HEK293 (cell line): ENCODE measurements around the gene SHC4.

Experiments used
- CTCF ChIP-seq: fragments of 450-650 bp; formaldehyde crosslinking; IDR thresholded peaks from 2 replicates; pipeline ENCODE4 v1.5.1; 2016; ENCODE audit warnings: missing biosample characterization, missing genetic modification characterization
- PRDM4 ChIP-seq: fragments of 450-650 bp; formaldehyde crosslinking; IDR thresholded peaks from 2 replicates; pipeline ENCODE4 v1.5.1; 2017; ENCODE audit warnings: missing biosample characterization, missing genetic modification characterization
- REST ChIP-seq: fragments of 450-650 bp; formaldehyde crosslinking; IDR thresholded peaks from 2 replicates; pipeline ENCODE4 v1.5.1; 2016; ENCODE audit warnings: missing biosample characterization, missing genetic modification characterization
- YY1 ChIP-seq: fragments of 450-650 bp; formaldehyde crosslinking; IDR thresholded peaks from 2 replicates; pipeline ENCODE4 v1.5.1; 2018; ENCODE audit warnings: missing biosample characterization, missing genetic modification characterization
- ZBTB20 ChIP-seq: fragments of 450-650 bp; formaldehyde crosslinking; IDR thresholded peaks from 2 replicates; pipeline ENCODE4 v1.5.1; 2016; ENCODE audit warnings: missing biosample characterization, missing genetic modification characterization
- ZNF302 ChIP-seq: fragments of 450-650 bp; formaldehyde crosslinking; IDR thresholded peaks from 2 replicates; pipeline ENCODE4 v1.5.1; 2016; ENCODE audit warnings: missing biosample characterization, missing genetic modification characterization, low read depth
- ZNF664 ChIP-seq: fragments of 450-650 bp; formaldehyde crosslinking; IDR thresholded peaks from 2 replicates; pipeline ENCODE4 v1.5.1; 2016; ENCODE audit warnings: missing biosample characterization, missing genetic modification characterization
- ZSCAN4 ChIP-seq: fragments of 450-650 bp; formaldehyde crosslinking; IDR thresholded peaks from 2 replicates; pipeline ENCODE4 v1.5.1; 2017; ENCODE audit warnings: missing biosample characterization, missing genetic modification characterization

- no peak for TF ChIP-seq ZNF302 (tag by site-specific recombination)
- no peak for TF ChIP-seq CTCF (tag by site-specific recombination)
- no peak for TF ChIP-seq ZNF664 (tag by site-specific recombination)
- no peak for TF ChIP-seq PRDM4 (tag by site-specific recombination)
- TF ChIP-seq ZSCAN4 (tag by site-specific recombination): peak; percentile 77
- TF ChIP-seq YY1 (tag by site-specific recombination): no peak
- TF ChIP-seq ZBTB20: no peak
- no peak for TF ChIP-seq REST (tag by site-specific recombination)
These were observed 59.0 kb downstream of the SHC4 start for GRCh38 chr15:48904758-48905157.
